HepG2 (cell line): Measurements from ENCODE around the gene RRAS. TPM values are rescaled to one million over a fixed set of nuclear protein-coding genes. Genes with fewer than 3 reads are reported as not detected.
A peak's percentile ranks its signal among the peaks of the same experiment; 100 is the strongest.

Source experiments
- ATAC-seq: fragments of 200-7000 bp; cut with Tn5 transposase; 3 replicates; pipeline ENCODE4 v1.9.1; 2020; ENCODE audit warnings: mild to moderate bottlenecking, moderate library complexity
- BruUV-seq: library from RNA; stranded (reverse); fragments of 400-500 nt; replicated peaks from 2 replicates; lab custom pipeline; 2021; lab: Mats Ljungman, UMichigan
- CTCF ChIA-PET: fragments of 300-600 bp; formaldehyde crosslinking; extraction: SDS; loops from one replicate; lab custom pipeline; 2021; ENCODE audit warnings: low total read pairs, inconsistent platforms, low intra/inter-chr PET ratio; lab: Yijun Ruan, JAX
- POLR2A ChIA-PET: fragments of 350-600 bp; sonication (Branson Sonifier 250); formaldehyde crosslinking; loops from one replicate; lab custom pipeline; 2020; ENCODE audit warnings: antibody characterized with exemption, inconsistent platforms; lab: Yijun Ruan, JAX
- DNase-seq: peaks from one replicate; pipeline ENCODE4 v3.0.0-alpha.2; 2015; ENCODE audit warnings: low spot score
- FAIRE-seq: peaks from 3 replicates; lab custom pipeline; 2011; peaks lifted over from hg19 to GRCh38; lab: Jason Lieb, UNC
- H2AFZ ChIP-seq: one replicate; pipeline ENCODE4 v1.6.1; 2011; ENCODE audit warnings: low read length, inconsistent platforms
- H3K27ac ChIP-seq: fragments of 300-600 bp; 3 replicates; pipeline ENCODE4 v1.8.0; 2011; ENCODE audit warnings: mixed run types, mild to moderate bottlenecking, mixed read lengths, low read length, inconsistent platforms; ENCODE audit not compliant: insufficient read depth; ENCODE audit errors: extremely low read length
- H3K27me3 ChIP-seq, 2 experiments: fragments of 200-600 bp in 1 of 2; 2 replicates in 1 of 2; 3 replicates in 1 of 2; pipeline versions ENCODE4 v1.6.0 to v1.8.0; 2011; ENCODE audit warnings: low read length in 2 of 2, mild to moderate bottlenecking in 2 of 2, moderate library complexity in 2 of 2, inconsistent platforms in 1 of 2; ENCODE audit not compliant: insufficient read depth in 2 of 2, control insufficient read depth in 1 of 2
- H3K36me3 ChIP-seq, 2 experiments: fragments of 200-600 bp in 1 of 2; replicated peaks in 1 of 2; 2 replicates in 1 of 2; 3 replicates in 1 of 2; pipeline versions ENCODE4 v1.5.1 to v1.8.0; 2011; ENCODE audit warnings: low read length in 2 of 2, inconsistent platforms in 1 of 2; ENCODE audit not compliant: insufficient read depth in 2 of 2, control insufficient read depth in 1 of 2
- H3K4me1 ChIP-seq: 2 replicates; pipeline ENCODE4 v1.5.1; 2012; ENCODE audit warnings: low read length, inconsistent platforms; ENCODE audit not compliant: insufficient read depth
- H3K4me2 ChIP-seq: 2 replicates; pipeline ENCODE4 v1.6.0; 2011; ENCODE audit warnings: low read depth, low read length, inconsistent platforms
- H3K4me3 ChIP-seq, 3 experiments: fragments of 200-600 bp in 1 of 3; sonication (generic), shearing (Covaris generic) in 1 of 3; replicated peaks in 1 of 3; 2 replicates each; pipeline ENCODE4 v1.5.1; 2011 to 2016; ENCODE audit warnings: low read length in 3 of 3, inconsistent platforms in 2 of 3, low read depth in 2 of 3, mild to moderate bottlenecking in 2 of 3, control low read depth in 1 of 3, mixed read lengths in 1 of 3; ENCODE audit not compliant: insufficient read depth in 1 of 3
- H3K79me2 ChIP-seq: one replicate; pipeline ENCODE4 v1.6.1; 2011; ENCODE audit warnings: low read length, inconsistent platforms; ENCODE audit not compliant: insufficient read depth
- H3K9ac ChIP-seq: 2 replicates; pipeline ENCODE4 v1.6.0; 2011; ENCODE audit warnings: mild to moderate bottlenecking, low read depth, low read length, inconsistent platforms; ENCODE audit not compliant: insufficient read depth
- H3K9me3 ChIP-seq: 2 replicates; pipeline ENCODE4 v1.5.1; 2012; ENCODE audit warnings: mild to moderate bottlenecking, low read length
- H4K20me1 ChIP-seq: 2 replicates; pipeline ENCODE4 v1.6.0; 2011; ENCODE audit warnings: inconsistent platforms, mild to moderate bottlenecking, low read length, moderate library complexity; ENCODE audit not compliant: insufficient read depth
- FOSL2 ChIP-seq: sonication (generic); formaldehyde crosslinking; IDR thresholded peaks from 2 replicates; pipeline ENCODE4 v1.4.0; 2020; ENCODE audit warnings: missing genetic modification reagents
- FOXK1 ChIP-seq: sonication (generic); formaldehyde crosslinking; IDR thresholded peaks from 2 replicates; pipeline ENCODE4 v1.4.0; 2020; ENCODE audit warnings: low read depth, missing genetic modification reagents, borderline replicate concordance
- PBX2 ChIP-seq: IDR thresholded peaks from 2 replicates; pipeline ENCODE4 v1.6.1; 2016; ENCODE audit warnings: control low read depth
- PHF8 ChIP-seq: sonication (generic); formaldehyde crosslinking; IDR thresholded peaks from 2 replicates; pipeline ENCODE4 v1.5.0; 2020; ENCODE audit warnings: missing genetic modification reagents
- SAP130 ChIP-seq: IDR thresholded peaks from 2 replicates; pipeline ENCODE4 v1.6.1; 2016; ENCODE audit warnings: low read depth
- ZBTB33 ChIP-seq: sonication (generic); formaldehyde crosslinking; IDR thresholded peaks from 2 replicates; pipeline ENCODE4 v1.4.0; 2020; ENCODE audit warnings: missing genetic modification reagents
- ZNF121 ChIP-seq: sonication (generic); formaldehyde crosslinking; IDR thresholded peaks from 2 replicates; pipeline ENCODE4 v1.5.0; 2020; ENCODE audit warnings: mild to moderate bottlenecking, missing genetic modification reagents
- WGBS: methylation state at CpG from one replicate; pipeline ENCODE4 v1.1.6; 2017; ENCODE audit warnings: low lambda C conversion rate; 5-methylcytosine and 5-hydroxymethylcytosine counted together
- in situ Hi-C: cut with HindIII; loops from 2 replicates; pipeline ENCODE4 v1.10.0; 2017; ENCODE audit warnings: low pct_unique_long_range_greater_than_20kb; ENCODE audit not compliant: extremely low pct_ligation_motif_present
- intact Hi-C: fragments of 100-400 bp; cut with micrococcal nuclease; formaldehyde crosslinking; loops from one replicate; pipeline ENCODE4 v1.10.0; 2022; ENCODE audit not compliant: unreplicated experiment
- polyA plus RNA-seq, 8 experiments: library from polyadenylated mRNA; depleted of rRNA in 3 of 8; stranded (reverse) in 7 of 8; unstranded in 1 of 8; fragments of >200 nt; fragmentation: Illumina TruSeq in 4 of 8; extraction: Trizol in 4 of 8; gene quantifications; 2 replicates each; pipeline versions ENCODE4 v1.2.1 to v1.2.3, GENCODE V29; 2011 to 2016; ENCODE audit warnings: low read depth in 4 of 8, missing spikeins in 1 of 8, mixed read lengths in 1 of 8; ENCODE audit not compliant: insufficient read depth in 1 of 8
- total RNA-seq, 5 experiments: library from RNA; depleted of rRNA; stranded (reverse); fragments of >200 nt; fragmentation: Illumina TruSeq; extraction: Trizol; gene quantifications; 2 replicates each; pipeline ENCODE4 v1.2.3, GENCODE V29; 2016; ENCODE audit warnings: low read depth in 1 of 5

The RRAS gene
- total and polyA plus RNA-seq, 2 of the 13 experiments (the other 11 are each of a cell fraction or from before 2014, with no cell fraction given) = 1.5 to 12.0 TPM

- peak overlapping the region; percentile 30 for H3K27ac ChIP-seq
- peaks cover 3% of the 10 kb centered on the region for H4K20me1 ChIP-seq
- CTCF ChIA-PET = no interaction called here
- no TSS peak for BruUV-seq
- DNase-seq (no peak), ATAC-seq (peak; percentile 23; the same call in 1 of the 3 replicates), FAIRE-seq (no peak)
- H3K36me3 ChIP-seq = peaks cover 20 to 58% of the 10 kb centered on the region in 2 experiments; a peak in 4 of 5 replicates
- H3K27me3 ChIP-seq = no peaks in the 10 kb centered on the region
- H3K4me2 ChIP-seq = no peak overlapping the region
- peaks cover 17% of the 10 kb centered on the region for H3K4me1 ChIP-seq
- TF ChIP-seq FOXK1 (CRISPR knock-in tag) = no peak
- no peak for TF ChIP-seq PBX2 (CRISPR knock-in tag)
- TF ChIP-seq ZBTB33 (CRISPR knock-in tag) = peak; percentile 71; the same call in 1 of the 2 replicates
- peak; percentile 35; the same call in 1 of the 2 replicates for TF ChIP-seq SAP130 (CRISPR knock-in tag)
- peak; percentile 75 for TF ChIP-seq FOSL2 (CRISPR knock-in tag)
- no peak for TF ChIP-seq ZNF121 (CRISPR knock-in tag)
- no peak for TF ChIP-seq PHF8 (CRISPR knock-in tag)
- H3K4me3 ChIP-seq = no peak overlapping the region
- no peaks in the 10 kb centered on the region for H3K9me3 ChIP-seq
- in situ Hi-C loops (no loop called here), intact Hi-C loops (no loop called here)
- H3K79me2 ChIP-seq = peaks cover 3% of the 10 kb centered on the region
- 75% methylated on average over 4 of the region's 4 CpGs for WGBS
- POLR2A ChIA-PET = interaction anchor here (0.9 to 2.6 kb wide), 2 partner anchors 27 to 33 kb away, joined by 3 to 6 read pairs; partner anchors contain the start of gene RRAS
- H3K9ac ChIP-seq = no peak overlapping the region
- no peak overlapping the region for H2AFZ ChIP-seq
Observed at GRCh38 chr19:49613374-49613773, 26.6 kb downstream of the RRAS start.
